CD4-positive, alpha-beta T cell (primary cell): ENCODE results near the gene BCL2L1. TPM values are rescaled to one million over a fixed set of nuclear protein-coding genes. Genes with fewer than 3 reads are reported as not detected.
"Not testable (repeated sequence)": the region's sequence is repeated elsewhere in the genome, so short reads cannot be mapped to it uniquely, and the experiment has no call there.

Experiments used
- ATAC-seq: fragments of 200-7000 bp; cut with Tn5 transposase; one replicate; pipeline ENCODE4 v1.10.0; 2022; ENCODE audit warnings: mild to moderate bottlenecking; ENCODE audit not compliant: poor library complexity
- CTCF ChIA-PET: fragments of 350-600 bp; sonication (Branson Sonifier 250); formaldehyde crosslinking; loops from one replicate; lab custom pipeline; 2021; ENCODE audit warnings: antibody characterized with exemption, inconsistent platforms; lab: Charles Lee
- POLR2A ChIA-PET: fragments of 350-600 bp; sonication (Branson Sonifier 250); formaldehyde crosslinking; loops from one replicate; lab custom pipeline; 2021; ENCODE audit warnings: antibody characterized with exemption, inconsistent platforms; lab: Charles Lee
- DNase-seq, 14 experiments: peaks; one replicate each; pipeline ENCODE4 v3.0.0-alpha.2; 2013 to 2020; ENCODE audit warnings: mixed read lengths in 2 of 14
- H3K27ac ChIP-seq, 2 donors: one replicate each; pipeline versions ENCODE4 v1.5.1 to v1.7.0; 2013; ENCODE audit warnings: low read length in 2 of 2, low read depth in 1 of 2, mild to moderate bottlenecking in 1 of 2
- H3K27me3 ChIP-seq, 2 experiments: 1 replicate in 1 of 2; 2 replicates in 1 of 2; pipeline versions ENCODE4 v1.6.1 to v1.7.0; 2013; ENCODE audit warnings: low read length in 2 of 2, control low read depth in 1 of 2, mild to moderate bottlenecking in 1 of 2, moderate library complexity in 1 of 2; ENCODE audit not compliant: insufficient read depth in 2 of 2, control insufficient read depth in 1 of 2
- H3K36me3 ChIP-seq: one replicate; pipeline ENCODE4 v1.6.1; 2013; ENCODE audit warnings: low read length, control low read depth; ENCODE audit not compliant: insufficient read depth
- H3K4me1 ChIP-seq: one replicate; pipeline ENCODE4 v1.6.1; 2013; ENCODE audit warnings: low read length, control low read depth; ENCODE audit not compliant: insufficient read depth
- H3K4me3 ChIP-seq: one replicate; pipeline ENCODE4 v1.5.1; 2013; ENCODE audit warnings: mild to moderate bottlenecking, low read length, moderate library complexity
- H3K9me3 ChIP-seq, 2 experiments: 1 replicate in 1 of 2; 2 replicates in 1 of 2; pipeline versions ENCODE4 v1.6.1 to v1.7.0; 2013; ENCODE audit warnings: low read length in 2 of 2, mild to moderate bottlenecking in 2 of 2, control low read depth in 1 of 2, moderate library complexity in 1 of 2; ENCODE audit not compliant: control insufficient read depth in 1 of 2, insufficient read depth in 1 of 2
- H3K27ac Mint-ChIP-seq: one replicate; pipeline ENCODE4 v1.8.0; 2020; ENCODE audit warnings: mixed read lengths
- H3K27me3 Mint-ChIP-seq: one replicate; pipeline ENCODE4 v1.8.0; 2021; ENCODE audit warnings: mixed read lengths
- H3K36me3 Mint-ChIP-seq: one replicate; pipeline ENCODE4 v1.8.0; 2021; ENCODE audit warnings: low read depth, mixed read lengths
- H3K4me1 Mint-ChIP-seq: one replicate; pipeline ENCODE4 v1.8.0; 2021; ENCODE audit warnings: low read depth, mixed read lengths
- H3K4me3 Mint-ChIP-seq: one replicate; pipeline ENCODE4 v1.8.0; 2020; ENCODE audit warnings: mild to moderate bottlenecking, mixed read lengths
- H3K9me3 Mint-ChIP-seq: one replicate; pipeline ENCODE4 v1.8.0; 2020; ENCODE audit warnings: mixed read lengths
- intact Hi-C, 2 experiments: fragments of 100-400 bp; cut with DNase I in 1 of 2; cut with micrococcal nuclease in 1 of 2; formaldehyde crosslinking; loops; one replicate each; pipeline versions ENCODE4 v1.15.1 to v1.9.0; 2023 to 2025; cut with DNase I, micrococcal nuclease
- total RNA-seq, 174 experiments: library from RNA in 2 of 174; stranded (reverse) in 2 of 174; gene quantifications; one replicate each; pipeline ENCODE4 v1.2.3 and lab custom pipeline; 2021 to 2026
- TF ChIP-seq, protein P1 (sequence below): fragments of 200-600 bp; IDR thresholded peaks from one replicate; pipeline ENCODE4 v1.8.0; 2022; ENCODE audit warnings: antibody characterized with exemption, mild to moderate bottlenecking

The BCL2L1 gene
- total RNA-seq, 2 experiments from 2014 or later: 11.8 to 11.9 TPM

DNA sequence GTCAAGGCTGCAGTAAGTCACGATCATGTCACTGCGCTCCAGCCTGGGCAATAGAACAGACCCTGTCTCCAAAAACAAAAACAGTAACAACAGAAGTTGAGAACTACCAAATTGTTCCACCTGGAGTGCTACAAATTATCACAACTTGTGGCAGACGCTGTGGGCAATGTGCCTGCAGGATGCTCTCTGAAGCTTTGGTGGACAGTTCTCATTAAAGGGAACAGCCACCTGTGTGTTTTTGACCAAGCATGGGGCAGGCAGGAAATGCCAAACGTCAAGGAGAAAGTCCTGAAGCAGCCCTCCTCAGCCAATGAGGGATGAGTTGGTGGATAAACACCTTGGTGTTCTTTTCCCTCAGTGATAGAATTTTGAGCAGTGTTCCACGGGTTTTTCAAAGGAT lies 69.1 kb downstream of the BCL2L1 start:
- intact Hi-C loops: no loop called here
- POLR2A ChIA-PET: interaction anchor here (1.4 kb wide), 1 partner anchor 81 kb away, joined by 3 read pairs; no protein-coding TSS in a partner anchor
- H3K27ac Mint-ChIP-seq: no peak overlapping the region

DNA sequence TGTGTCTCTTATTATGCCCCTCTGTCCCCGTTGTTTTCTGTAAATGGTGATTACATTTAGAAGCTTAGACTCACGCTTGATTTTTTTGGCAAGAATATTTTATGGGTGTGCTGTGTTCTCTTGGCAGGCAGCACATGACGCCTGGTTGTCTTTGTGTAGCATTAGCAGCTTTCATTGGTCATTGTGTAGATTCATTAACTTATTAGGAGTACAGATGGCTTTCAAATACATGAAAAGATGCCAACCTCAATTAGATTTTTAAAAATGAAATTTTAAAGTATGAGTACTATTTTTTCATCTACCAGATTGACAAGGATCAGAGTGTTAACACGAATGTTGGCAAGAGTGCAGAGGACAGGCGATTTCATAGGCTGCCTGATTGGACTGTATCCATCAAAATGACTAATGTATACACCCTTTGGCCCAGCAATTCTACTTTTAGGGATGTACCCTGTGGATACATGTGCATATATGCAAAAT lies 69.7 kb downstream of the BCL2L1 start:
- H3K9me3 Mint-ChIP-seq: no peaks in the 10 kb centered on the region
- no peaks in the 10 kb centered on the region for H3K27me3 ChIP-seq
- H3K4me3 Mint-ChIP-seq: no peak overlapping the region
- no peaks in the 10 kb centered on the region for H3K27me3 Mint-ChIP-seq
- DNase-seq (no peak), ATAC-seq (no peak)
- H3K27ac Mint-ChIP-seq: no peak overlapping the region
- no peak overlapping the region for H3K27ac ChIP-seq
- ChIA-PET POLR2A (no interaction called here), CTCF (interaction anchor here (0.6 kb wide), 1 partner anchor 1064 kb away, joined by 3 read pairs; no protein-coding TSS in a partner anchor)
- no peaks in the 10 kb centered on the region for H3K36me3 Mint-ChIP-seq
- no peaks in the 10 kb centered on the region for H3K4me1 ChIP-seq
- no peaks in the 10 kb centered on the region for H3K4me1 Mint-ChIP-seq
- no peaks in the 10 kb centered on the region for H3K9me3 ChIP-seq
- H3K36me3 ChIP-seq: no peaks in the 10 kb centered on the region
- TF ChIP-seq, protein P1, sequence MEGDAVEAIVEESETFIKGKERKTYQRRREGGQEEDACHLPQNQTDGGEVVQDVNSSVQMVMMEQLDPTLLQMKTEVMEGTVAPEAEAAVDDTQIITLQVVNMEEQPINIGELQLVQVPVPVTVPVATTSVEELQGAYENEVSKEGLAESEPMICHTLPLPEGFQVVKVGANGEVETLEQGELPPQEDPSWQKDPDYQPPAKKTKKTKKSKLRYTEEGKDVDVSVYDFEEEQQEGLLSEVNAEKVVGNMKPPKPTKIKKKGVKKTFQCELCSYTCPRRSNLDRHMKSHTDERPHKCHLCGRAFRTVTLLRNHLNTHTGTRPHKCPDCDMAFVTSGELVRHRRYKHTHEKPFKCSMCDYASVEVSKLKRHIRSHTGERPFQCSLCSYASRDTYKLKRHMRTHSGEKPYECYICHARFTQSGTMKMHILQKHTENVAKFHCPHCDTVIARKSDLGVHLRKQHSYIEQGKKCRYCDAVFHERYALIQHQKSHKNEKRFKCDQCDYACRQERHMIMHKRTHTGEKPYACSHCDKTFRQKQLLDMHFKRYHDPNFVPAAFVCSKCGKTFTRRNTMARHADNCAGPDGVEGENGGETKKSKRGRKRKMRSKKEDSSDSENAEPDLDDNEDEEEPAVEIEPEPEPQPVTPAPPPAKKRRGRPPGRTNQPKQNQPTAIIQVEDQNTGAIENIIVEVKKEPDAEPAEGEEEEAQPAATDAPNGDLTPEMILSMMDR: no peak
- intact Hi-C loops: no loop called here
- H3K4me3 ChIP-seq: no peak overlapping the region

More for the DNA sequence above, 69.1 kb downstream of the BCL2L1 start:
- Histone ChIP-seq H3K9me3 (no peaks in the 10 kb centered on the region), H3K4me1 (no peaks in the 10 kb centered on the region), H3K4me3 (no peak overlapping the region), H3K36me3 (no peaks in the 10 kb centered on the region), H3K27me3 (no peaks in the 10 kb centered on the region), H3K27ac (no peak overlapping the region)
- Mint-ChIP-seq H3K27me3 (no peaks in the 10 kb centered on the region), H3K9me3 (no peaks in the 10 kb centered on the region), H3K4me3 (no peak overlapping the region), H3K36me3 (no peaks in the 10 kb centered on the region), H3K4me1 (no peaks in the 10 kb centered on the region)
- ATAC-seq: no peak
- CTCF ChIA-PET: interaction anchor here (0.6 kb wide), 2 partner anchors 96 to 1064 kb away, joined by 3 read pairs; no protein-coding TSS in a partner anchor
- DNase-seq: no peak
- TF ChIP-seq, protein P1: no peak

DNA sequence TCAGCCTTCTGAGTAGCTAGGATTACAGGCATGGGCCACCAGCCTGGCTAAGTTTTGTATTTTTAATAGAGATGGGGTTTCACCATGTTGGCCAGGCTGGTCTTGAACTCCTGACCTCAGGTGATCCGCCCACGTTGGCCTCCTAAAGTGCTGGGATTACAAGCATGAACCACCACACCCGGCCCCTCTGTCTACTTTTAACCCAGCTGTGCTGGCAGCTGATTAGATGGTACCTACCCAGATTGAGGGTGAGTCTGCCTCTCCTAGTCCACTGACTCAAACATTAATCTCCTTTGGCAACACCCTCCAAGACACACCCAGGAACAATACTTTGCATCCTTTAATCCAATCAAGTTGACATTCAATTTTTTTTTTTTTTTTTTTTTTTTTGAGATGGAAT lies 74.6 kb downstream of the BCL2L1 start:
- POLR2A ChIA-PET: interaction anchor here (0.9 kb wide), 1 partner anchor 13 kb away, joined by 3 read pairs; no protein-coding TSS in a partner anchor
- H3K27me3 Mint-ChIP-seq, H3K4me3 ChIP-seq, H3K4me1 Mint-ChIP-seq, H3K36me3 ChIP-seq, H3K36me3 Mint-ChIP-seq, H3K9me3 ChIP-seq, H3K4me3 Mint-ChIP-seq, H3K27ac Mint-ChIP-seq, H3K27me3 ChIP-seq, CTCF ChIA-PET, H3K9me3 Mint-ChIP-seq, intact Hi-C loops, DNase-seq, ATAC-seq, H3K4me1 ChIP-seq, H3K27ac ChIP-seq: not testable (repeated sequence)

DNA sequence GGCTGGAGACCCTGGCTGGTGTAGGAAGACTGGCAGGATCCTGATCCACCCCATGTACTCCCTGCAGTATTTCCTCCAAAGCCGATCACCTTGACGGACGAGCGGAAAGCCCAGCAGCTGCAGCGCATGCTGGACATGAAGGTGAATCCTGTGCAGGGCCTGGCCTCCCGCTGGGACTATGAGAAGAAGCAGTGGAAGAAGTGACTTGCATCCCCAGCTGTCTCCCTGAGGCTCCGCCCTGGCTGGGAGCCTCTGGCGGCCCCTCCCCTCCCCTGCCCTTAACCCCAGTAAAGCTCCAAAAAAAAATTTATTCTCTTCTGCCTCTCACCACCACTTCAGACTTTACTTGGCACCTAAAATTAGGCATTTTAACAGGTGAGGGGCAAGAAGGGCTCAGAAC lies 78.0 kb downstream of the BCL2L1 start:
- Mint-ChIP-seq H3K9me3 (no peaks in the 10 kb centered on the region), H3K4me1 (peaks cover 5% of the 10 kb centered on the region), H3K4me3 (no peak overlapping the region), H3K36me3 (no peaks in the 10 kb centered on the region), H3K27ac (no peak overlapping the region), H3K27me3 (peaks cover 7% of the 10 kb centered on the region)
- ATAC-seq (no peak), DNase-seq (no peak)
- no peak overlapping the region for H3K4me3 ChIP-seq
- H3K27ac ChIP-seq: no peak overlapping the region
- TF ChIP-seq, protein P1: no peak
- intact Hi-C loops: no loop called here
- peaks cover 7% of the 10 kb centered on the region for H3K4me1 ChIP-seq
- no peaks in the 10 kb centered on the region for H3K36me3 ChIP-seq
- no peaks in the 10 kb centered on the region for H3K9me3 ChIP-seq
- ChIA-PET POLR2A (no interaction called here), CTCF (no interaction called here)
- no peaks in the 10 kb centered on the region for H3K27me3 ChIP-seq
